Neural crest cell (in vitro differentiated cells): ENCODE measurements around the gene PDIA6. TPM values are rescaled to one million over a fixed set of nuclear protein-coding genes. Genes with fewer than 3 reads are reported as not detected.

Experiments
- DNase-seq: peaks from one replicate; pipeline ENCODE4 v3.0.0; 2021; ENCODE audit warnings: low read depth, mixed read lengths, low spot score
- H3K27ac Mint-ChIP-seq: one replicate; pipeline ENCODE4 v1.8.0; 2021; ENCODE audit warnings: mild to moderate bottlenecking, mixed read lengths; ENCODE audit not compliant: unreplicated experiment
- H3K27me3 Mint-ChIP-seq: 2 replicates; pipeline ENCODE4 v1.8.0; 2021; ENCODE audit warnings: low read depth, mild to moderate bottlenecking, mixed read lengths
- H3K36me3 Mint-ChIP-seq: 2 replicates; pipeline ENCODE4 v1.8.0; 2021; ENCODE audit warnings: low read depth, mild to moderate bottlenecking, mixed read lengths
- H3K4me1 Mint-ChIP-seq: 2 replicates; pipeline ENCODE4 v1.8.0; 2021; ENCODE audit warnings: mixed read lengths
- H3K4me3 Mint-ChIP-seq: one replicate; pipeline ENCODE4 v1.8.0; 2021; ENCODE audit warnings: mild to moderate bottlenecking, mixed read lengths
- H3K9me3 Mint-ChIP-seq: 2 replicates; pipeline ENCODE4 v1.8.0; 2021; ENCODE audit warnings: mixed read lengths
- CTCF ChIP-seq: fragments of 200-600 bp; sonication (generic); conservative IDR thresholded peaks from 2 replicates; pipeline ENCODE4 v1.5.0; 2021; ENCODE audit warnings: antibody characterized with exemption, mild to moderate bottlenecking
- total RNA-seq: library from RNA; stranded (reverse); gene quantifications from 2 replicates; pipeline ENCODE4 v1.2.1, GENCODE V29; 2021

PDIA6 gene
- total RNA-seq, 1 donor from 2014 or later, result 248 TPM

DNA sequence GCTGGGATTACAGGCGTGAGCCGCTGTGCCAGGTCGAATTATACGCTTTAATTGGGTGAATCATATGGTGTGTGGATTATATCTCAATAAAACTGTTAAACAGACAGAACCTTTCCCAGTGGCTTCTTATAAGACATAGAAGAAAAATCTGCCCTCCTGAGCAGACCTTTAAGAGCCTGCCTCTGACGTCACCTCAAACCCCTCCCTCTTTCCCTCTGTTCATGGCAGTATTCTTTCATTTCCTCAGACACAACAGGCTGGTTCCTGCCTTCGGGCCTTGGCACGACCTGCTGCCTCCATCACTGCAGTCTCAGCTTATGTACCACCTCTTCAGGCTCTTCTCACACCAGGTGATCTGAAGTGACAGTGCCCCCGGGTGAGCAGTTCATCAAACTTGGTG lies 14.0 kb upstream of the PDIA6 start:
- Mint-ChIP-seq H3K27ac (peak overlapping the region; percentile 68), H3K9me3 (no peaks in the 10 kb centered on the region), H3K4me3 (no peak overlapping the region), H3K36me3 (no peaks in the 10 kb centered on the region), H3K27me3 (peaks cover 17% of the 10 kb centered on the region), H3K4me1 (peaks cover 7% of the 10 kb centered on the region)
- TF ChIP-seq CTCF, result no peak
- DNase-seq, result no peak

GRCh38 chr2:10826026-10826425 lies 13.4 kb upstream of the PDIA6 start:
- TF ChIP-seq CTCF, result no peak
- no peak for DNase-seq
- H3K4me1 Mint-ChIP-seq, result peaks cover under 1% of the 10 kb centered on the region
- H3K9me3 Mint-ChIP-seq, result no peaks in the 10 kb centered on the region
- no peak overlapping the region for H3K27ac Mint-ChIP-seq
- no peaks in the 10 kb centered on the region for H3K36me3 Mint-ChIP-seq
- peaks cover 17% of the 10 kb centered on the region for H3K27me3 Mint-ChIP-seq
- no peak overlapping the region for H3K4me3 Mint-ChIP-seq

GRCh38 chr2:10824191-10824590 lies 11.6 kb upstream of the PDIA6 start:
- Mint-ChIP-seq H3K27me3 (peaks cover 14% of the 10 kb centered on the region), H3K36me3 (no peaks in the 10 kb centered on the region), H3K27ac (no peak overlapping the region), H3K4me3 (no peak overlapping the region), H3K4me1 (no peaks in the 10 kb centered on the region), H3K9me3 (no peaks in the 10 kb centered on the region)
- no peak for TF ChIP-seq CTCF
- DNase-seq, result no peak

- H3K27me3 Mint-ChIP-seq, result peaks cover 15% of the 10 kb centered on the region
- H3K36me3 Mint-ChIP-seq, result no peaks in the 10 kb centered on the region
- no peak overlapping the region for H3K27ac Mint-ChIP-seq
- DNase-seq, result no peak
- TF ChIP-seq CTCF, result no peak
- H3K9me3 Mint-ChIP-seq, result no peaks in the 10 kb centered on the region
- no peak overlapping the region for H3K4me3 Mint-ChIP-seq
- no peaks in the 10 kb centered on the region for H3K4me1 Mint-ChIP-seq
Observed at GRCh38 chr2:10820978-10821695, 8.6 kb upstream of the PDIA6 start.

GRCh38 chr2:10820562-10820961 lies 8.0 kb upstream of the PDIA6 start:
- no peak overlapping the region for H3K27ac Mint-ChIP-seq
- DNase-seq, result no peak
- H3K27me3 Mint-ChIP-seq, result peaks cover 12% of the 10 kb centered on the region
- no peak overlapping the region for H3K4me3 Mint-ChIP-seq
- H3K36me3 Mint-ChIP-seq, result no peaks in the 10 kb centered on the region
- no peaks in the 10 kb centered on the region for H3K9me3 Mint-ChIP-seq
- TF ChIP-seq CTCF, result no peak
- H3K4me1 Mint-ChIP-seq, result no peaks in the 10 kb centered on the region
